ENCODE measurements around the gene SYS1.

DNA sequence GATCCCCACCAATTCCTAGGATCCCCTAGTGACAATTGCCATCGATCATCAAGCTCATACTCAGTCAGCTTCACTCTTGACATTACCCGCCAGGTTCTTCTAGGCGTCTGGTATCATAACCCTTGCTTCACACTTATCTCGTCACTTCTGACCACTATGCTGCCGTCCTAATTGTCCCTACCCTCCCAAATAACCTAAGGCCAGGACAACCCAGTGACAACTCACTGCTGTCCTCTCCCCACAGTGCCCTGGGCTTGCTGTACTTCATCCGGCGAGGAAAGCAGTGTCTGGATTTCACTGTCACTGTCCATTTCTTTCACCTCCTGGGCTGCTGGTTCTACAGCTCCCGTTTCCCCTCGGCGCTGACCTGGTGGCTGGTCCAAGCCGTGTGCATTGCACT, 3.7 kb downstream of the SYS1 start:
- TF ChIP-seq, protein P1, sequence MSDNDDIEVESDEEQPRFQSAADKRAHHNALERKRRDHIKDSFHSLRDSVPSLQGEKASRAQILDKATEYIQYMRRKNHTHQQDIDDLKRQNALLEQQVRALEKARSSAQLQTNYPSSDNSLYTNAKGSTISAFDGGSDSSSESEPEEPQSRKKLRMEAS (IDR thresholded peaks at IDR 0.05): no peak
- TF ChIP-seq, protein P2, sequence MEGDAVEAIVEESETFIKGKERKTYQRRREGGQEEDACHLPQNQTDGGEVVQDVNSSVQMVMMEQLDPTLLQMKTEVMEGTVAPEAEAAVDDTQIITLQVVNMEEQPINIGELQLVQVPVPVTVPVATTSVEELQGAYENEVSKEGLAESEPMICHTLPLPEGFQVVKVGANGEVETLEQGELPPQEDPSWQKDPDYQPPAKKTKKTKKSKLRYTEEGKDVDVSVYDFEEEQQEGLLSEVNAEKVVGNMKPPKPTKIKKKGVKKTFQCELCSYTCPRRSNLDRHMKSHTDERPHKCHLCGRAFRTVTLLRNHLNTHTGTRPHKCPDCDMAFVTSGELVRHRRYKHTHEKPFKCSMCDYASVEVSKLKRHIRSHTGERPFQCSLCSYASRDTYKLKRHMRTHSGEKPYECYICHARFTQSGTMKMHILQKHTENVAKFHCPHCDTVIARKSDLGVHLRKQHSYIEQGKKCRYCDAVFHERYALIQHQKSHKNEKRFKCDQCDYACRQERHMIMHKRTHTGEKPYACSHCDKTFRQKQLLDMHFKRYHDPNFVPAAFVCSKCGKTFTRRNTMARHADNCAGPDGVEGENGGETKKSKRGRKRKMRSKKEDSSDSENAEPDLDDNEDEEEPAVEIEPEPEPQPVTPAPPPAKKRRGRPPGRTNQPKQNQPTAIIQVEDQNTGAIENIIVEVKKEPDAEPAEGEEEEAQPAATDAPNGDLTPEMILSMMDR (IDR thresholded peaks at IDR 0.05 in 2 of 3, conservative IDR thresholded peaks at IDR 0.05 in 1 of 3; ENCODE audit: borderline replicate concordance in 1 of 3, insufficient read depth in 1 of 3, low read depth in 2 of 3, low read length in 2 of 3): no peak
- TF ChIP-seq POLR2A (IDR thresholded peaks at IDR 0.05; ENCODE audit: borderline replicate concordance, extremely low read depth, insufficient read depth, insufficient read length): no peak
- no peak for TF ChIP-seq POLR2AphosphoS5 (IDR thresholded peaks at IDR 0.05; ENCODE audit: low read depth, low read length)
- TF ChIP-seq TCF7L2 (IDR thresholded peaks at IDR 0.05; ENCODE audit: borderline replicate concordance, extremely low read depth, insufficient read depth, insufficient read length): no peak
